Thymus (tissue), 11 donors: ENCODE data around the gene CENPF. TPM values are rescaled to one million over a fixed set of nuclear protein-coding genes. Genes with fewer than 3 reads are reported as not detected.
"Not testable (repeated sequence)": the region's sequence is repeated elsewhere in the genome, so short reads cannot be mapped to it uniquely, and the experiment has no call there.

Source experiments
- DNase-seq, 9 donors: peaks; one replicate each; pipeline ENCODE4 v3.0.0-alpha.2; 2013; ENCODE audit warnings: low spot score in 9 of 9, low read depth in 6 of 9, missing footprints in 1 of 9
- H3K27ac ChIP-seq, 2 donors: one replicate each; pipeline ENCODE4 v1.5.1; 2013; ENCODE audit warnings: control low read depth in 1 of 2, low read depth in 1 of 2, low read length in 1 of 2, mild to moderate bottlenecking in 1 of 2, moderate library complexity in 1 of 2
- H3K27me3 ChIP-seq, 2 donors: one replicate each; pipeline ENCODE4 v1.5.1; 2013; ENCODE audit warnings: low read length in 1 of 2; ENCODE audit not compliant: control insufficient read depth in 2 of 2, insufficient read depth in 1 of 2
- H3K36me3 ChIP-seq, 2 donors: one replicate each; pipeline ENCODE4 v1.5.1; 2013; ENCODE audit warnings: low read length in 1 of 2, mild to moderate bottlenecking in 1 of 2, moderate library complexity in 1 of 2; ENCODE audit not compliant: control insufficient read depth in 2 of 2, insufficient read depth in 2 of 2
- H3K4me1 ChIP-seq, 2 donors: one replicate each; pipeline ENCODE4 v1.5.1; 2013; ENCODE audit warnings: low read length in 2 of 2; ENCODE audit not compliant: control insufficient read depth in 2 of 2, insufficient read depth in 2 of 2
- H3K4me3 ChIP-seq, 2 donors: one replicate each; pipeline ENCODE4 v1.5.1; 2013; ENCODE audit warnings: low read length in 2 of 2, control low read depth in 1 of 2, mild to moderate bottlenecking in 1 of 2
- H3K9me3 ChIP-seq, 2 donors: one replicate each; pipeline ENCODE4 v1.5.1; 2013; ENCODE audit warnings: low read length in 1 of 2, mild to moderate bottlenecking in 1 of 2; ENCODE audit not compliant: control insufficient read depth in 2 of 2, insufficient read depth in 1 of 2
- WGBS: extraction: QIAGEN DNeasy Blood & Tissue Kit; methylation state at CpG from one replicate; pipeline ENCODE4 v1.1.7; 2013; 5-methylcytosine and 5-hydroxymethylcytosine counted together
- polyA plus RNA-seq: library from polyadenylated mRNA; stranded (reverse); fragments of 200-250 nt; gene quantifications from one replicate; pipeline ENCODE4 v1.2.3, GENCODE V29; 2013
- total RNA-seq: library from RNA; stranded (reverse); fragments of 120-200 nt; gene quantifications from one replicate; pipeline ENCODE4 v1.2.4, GENCODE V29; 2013
- donor health status: healthy.

Gene CENPF
- total and polyA plus RNA-seq, 2 donors: 8.0 to 85.8 TPM

DNA sequence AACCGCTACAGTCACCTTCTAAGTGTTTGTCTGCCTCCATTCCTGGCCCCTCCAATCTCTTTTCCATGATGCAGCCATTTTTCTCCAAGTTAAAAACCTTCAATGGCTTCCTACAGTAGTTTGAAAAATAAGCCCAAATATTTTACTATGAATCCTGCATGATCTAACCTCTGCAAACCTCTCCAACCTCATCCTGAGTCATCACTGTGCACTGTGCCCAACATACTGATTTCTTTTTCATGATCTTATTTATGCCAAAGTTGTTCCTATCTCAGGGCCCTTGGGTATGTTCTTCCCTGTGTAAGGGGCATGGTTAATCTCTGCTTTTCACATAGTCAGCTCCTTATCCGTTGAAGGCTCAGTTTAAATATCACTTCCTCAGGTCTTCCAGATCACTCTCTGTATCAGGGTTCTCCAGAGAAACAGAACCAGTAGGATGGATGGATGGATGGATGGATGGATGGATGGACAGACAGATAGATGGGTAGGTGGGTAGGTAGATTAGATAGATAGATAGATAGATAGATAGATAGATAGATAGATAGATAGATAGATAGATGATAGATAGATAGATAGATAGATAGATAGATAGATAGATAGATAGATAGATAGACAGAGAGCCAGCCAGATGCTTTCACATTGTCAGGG, 33.5 kb upstream of the CENPF start:
- WGBS: 97% methylated on average over 2 of the region's 2 CpGs

DNA sequence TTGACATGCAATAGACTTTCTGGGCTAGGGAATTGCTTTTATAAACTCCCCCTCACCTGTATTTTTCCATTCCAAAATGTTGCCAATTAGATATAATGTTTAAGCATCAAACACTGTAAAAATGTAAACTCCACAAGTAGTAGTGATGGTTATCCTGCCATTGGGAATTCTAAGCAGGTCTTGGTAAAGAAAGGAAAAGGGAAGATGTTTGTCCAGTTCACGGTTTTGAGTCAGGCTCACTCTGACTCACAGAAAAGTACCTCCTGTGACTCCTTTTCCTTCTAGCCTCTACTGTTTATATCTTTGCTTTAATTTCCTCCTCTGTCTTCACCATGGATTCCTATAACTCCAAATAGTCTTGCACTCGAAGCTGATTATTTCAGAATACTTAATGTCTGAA, 32.6 kb upstream of the CENPF start:
- Histone ChIP-seq H3K27ac (no peak overlapping the region), H3K27me3 (no peaks in the 10 kb centered on the region), H3K9me3 (no peaks in the 10 kb centered on the region), H3K36me3 (no peaks in the 10 kb centered on the region), H3K4me3 (no peak overlapping the region), H3K4me1 (no peaks in the 10 kb centered on the region)
- DNase-seq: no peak
- 90% methylated on average over 2 of the region's 2 CpGs for WGBS

More for the DNA sequence above, 33.5 kb upstream of the CENPF start:
- Histone ChIP-seq H3K4me1 (no peaks in the 10 kb centered on the region), H3K27me3 (no peaks in the 10 kb centered on the region), H3K9me3 (no peaks in the 10 kb centered on the region), H3K4me3 (no peak overlapping the region), H3K36me3 (no peaks in the 10 kb centered on the region), H3K27ac (no peak overlapping the region)
- no peak for DNase-seq

DNA sequence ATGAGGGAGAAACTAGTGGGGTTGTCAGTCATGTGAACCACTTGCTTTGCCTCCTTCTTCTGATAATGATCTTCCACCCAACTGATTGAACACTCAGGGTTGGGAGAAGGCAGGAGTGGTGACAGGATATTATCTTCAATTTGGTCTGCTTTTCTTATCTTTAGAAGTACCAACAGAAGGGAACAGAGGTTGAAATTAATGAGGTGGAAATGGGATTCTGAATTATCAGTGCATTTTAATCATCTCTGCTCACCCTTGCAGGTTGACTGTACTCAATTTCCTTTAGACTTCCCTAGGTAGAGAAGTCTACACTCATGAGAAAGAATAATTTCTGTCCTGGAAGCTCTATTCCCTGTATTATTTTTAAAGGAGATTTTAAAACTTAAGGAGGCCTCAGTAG, 31.7 kb upstream of the CENPF start:
- Histone ChIP-seq H3K4me3 (no peak overlapping the region), H3K9me3 (peaks cover 0 to 5% of the 10 kb centered on the region in 2 donors), H3K4me1 (no peaks in the 10 kb centered on the region), H3K27me3 (no peaks in the 10 kb centered on the region), H3K36me3 (no peaks in the 10 kb centered on the region), H3K27ac (no peak overlapping the region)
- DNase-seq: no peak

DNA sequence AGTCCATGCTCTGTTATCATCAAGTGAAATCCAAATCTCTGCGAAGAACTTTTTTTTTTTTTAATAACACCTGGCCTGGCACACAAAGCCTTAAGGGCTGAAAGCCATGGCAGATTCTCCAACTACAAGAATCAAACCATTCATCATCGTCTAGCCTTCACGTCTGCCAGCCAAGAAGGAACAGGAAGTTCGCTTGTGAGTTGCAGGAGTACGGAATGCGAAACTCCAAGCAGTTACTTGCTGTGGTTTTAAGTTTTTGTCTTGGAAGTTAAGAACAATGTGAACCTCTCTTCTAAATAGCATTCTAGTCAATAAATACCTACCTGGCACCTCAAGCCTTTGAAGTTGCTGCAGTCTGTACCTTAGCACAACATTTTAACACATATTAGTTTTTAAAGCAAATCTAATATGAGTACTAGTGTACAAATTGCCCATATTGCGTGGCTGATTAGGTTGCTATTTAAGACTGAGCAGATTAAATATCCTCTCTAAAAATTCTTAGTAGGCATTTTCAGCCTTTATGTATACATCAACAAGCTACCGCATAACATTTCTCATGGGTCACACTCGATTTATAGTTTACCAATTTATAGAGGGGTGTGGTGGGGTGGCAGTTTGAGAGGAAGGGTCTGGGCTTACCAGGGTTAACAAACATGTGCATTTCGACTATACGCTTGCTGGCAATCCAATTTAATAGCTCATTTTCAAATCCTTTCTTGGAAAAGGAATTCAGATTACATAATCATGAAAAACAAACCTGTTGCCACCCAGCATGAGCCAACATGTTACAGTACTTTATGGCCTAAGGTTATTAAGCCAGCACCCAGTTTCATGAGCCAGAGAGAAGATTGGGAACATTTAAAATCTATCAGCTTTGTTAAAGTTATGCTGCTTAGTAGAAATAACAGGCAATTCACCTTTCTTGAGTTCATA, 29.3 kb upstream of the CENPF start:
- no peak for DNase-seq
- WGBS: 80% methylated on average over 11 of the region's 11 CpGs
- no peaks in the 10 kb centered on the region for H3K4me1 ChIP-seq
- peaks cover 0 to 13% of the 10 kb centered on the region in 2 donors for H3K9me3 ChIP-seq
- no peaks in the 10 kb centered on the region for H3K27me3 ChIP-seq
- H3K4me3 ChIP-seq: no peak overlapping the region
- no peak overlapping the region for H3K27ac ChIP-seq
- no peaks in the 10 kb centered on the region for H3K36me3 ChIP-seq

DNA sequence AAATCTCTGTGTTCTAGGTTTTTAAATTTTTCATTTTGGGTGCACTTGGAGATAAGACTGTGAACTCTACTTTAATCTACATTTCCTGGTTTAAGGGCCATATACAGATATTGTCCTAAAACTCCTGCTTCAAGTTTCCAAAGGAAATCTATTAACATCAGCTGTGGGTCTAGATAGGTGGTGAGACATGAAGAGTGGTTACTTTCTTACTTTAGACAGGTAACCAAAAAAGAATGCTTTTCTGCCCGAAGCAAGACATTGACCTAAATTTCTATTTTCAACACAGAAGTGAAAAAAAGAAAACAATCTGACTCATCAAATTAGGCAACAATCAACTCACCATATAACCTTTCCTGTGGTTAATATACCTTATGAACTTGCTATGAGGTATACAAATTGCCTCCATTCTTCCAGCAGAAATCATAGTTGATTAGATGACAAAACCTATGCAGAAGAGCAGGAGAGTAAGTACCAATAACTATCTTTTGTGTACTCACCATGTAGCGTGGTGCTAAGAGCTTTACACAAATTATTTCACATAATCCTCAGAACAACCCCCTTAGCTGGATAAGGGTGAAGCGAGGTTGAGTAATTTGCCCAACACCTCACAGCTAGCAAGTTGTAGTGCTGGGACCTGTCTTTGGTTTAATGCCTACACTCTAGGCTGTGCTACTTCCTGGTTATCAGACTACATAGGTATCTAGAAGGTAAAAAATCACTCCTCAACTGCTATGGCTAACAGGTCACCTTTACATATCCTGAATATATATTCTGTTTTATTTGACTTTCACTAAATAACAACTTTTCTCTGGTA, 28.2 kb upstream of the CENPF start:
- Histone ChIP-seq H3K27ac (no peak overlapping the region), H3K4me1 (no peaks in the 10 kb centered on the region), H3K27me3 (no peaks in the 10 kb centered on the region), H3K36me3 (no peaks in the 10 kb centered on the region), H3K4me3 (no peak overlapping the region), H3K9me3 (peaks cover 0 to 13% of the 10 kb centered on the region in 2 donors)
- no peak for DNase-seq
- 96% methylated on average over 3 of the region's 3 CpGs for WGBS

DNA sequence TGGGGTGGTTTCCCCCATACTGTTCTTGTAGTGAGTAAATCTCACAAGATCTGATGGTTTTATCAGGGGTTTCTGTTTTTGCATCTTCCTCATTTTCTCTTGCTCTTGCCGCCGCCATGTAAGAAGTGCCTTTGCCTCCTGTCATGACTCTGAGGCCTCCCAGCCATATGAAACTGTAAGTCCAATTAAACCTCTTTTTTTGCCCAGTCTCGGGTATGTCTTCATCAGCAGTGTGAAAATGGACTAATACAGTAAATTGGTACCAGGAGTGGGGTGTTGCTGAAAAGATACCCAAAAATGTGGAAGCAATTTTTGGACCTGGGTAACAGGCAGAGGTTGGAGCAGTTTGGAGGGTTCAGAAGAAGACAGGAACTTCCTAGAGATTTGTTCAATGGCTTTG, 26.9 kb upstream of the CENPF start:
- H3K4me3 ChIP-seq, H3K4me1 ChIP-seq, H3K36me3 ChIP-seq, H3K27me3 ChIP-seq, H3K27ac ChIP-seq, DNase-seq: not testable (repeated sequence)
- WGBS: 83% methylated on average over 3 of the region's 3 CpGs
- H3K9me3 ChIP-seq: peaks cover 0 to 13% of the 10 kb centered on the region in 2 donors

DNA sequence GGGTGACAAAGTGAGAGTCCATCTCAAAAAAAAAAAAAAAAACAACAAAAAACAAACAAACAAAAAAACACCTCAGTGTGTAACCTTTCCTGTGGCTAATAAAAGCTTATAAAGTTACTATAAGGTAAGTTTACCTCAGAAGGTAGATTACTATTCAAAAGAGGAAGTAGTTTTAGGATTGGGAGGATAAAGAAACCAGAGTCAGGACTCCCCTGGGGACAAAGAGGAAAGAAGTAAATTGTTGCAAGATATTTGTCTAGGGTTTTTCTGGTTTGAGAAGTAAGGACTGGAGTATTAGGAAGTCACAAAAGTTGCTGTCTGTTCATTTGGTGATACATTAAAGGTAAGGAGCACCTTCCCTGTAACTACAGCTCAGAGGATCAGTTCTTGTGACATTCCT, 23.8 kb upstream of the CENPF start:
- Histone ChIP-seq H3K27ac (no peak overlapping the region), H3K4me3 (no peak overlapping the region), H3K36me3 (no peaks in the 10 kb centered on the region), H3K27me3 (no peaks in the 10 kb centered on the region), H3K9me3 (peaks cover 0 to 13% of the 10 kb centered on the region in 2 donors), H3K4me1 (no peaks in the 10 kb centered on the region)
- no peak for DNase-seq

DNA sequence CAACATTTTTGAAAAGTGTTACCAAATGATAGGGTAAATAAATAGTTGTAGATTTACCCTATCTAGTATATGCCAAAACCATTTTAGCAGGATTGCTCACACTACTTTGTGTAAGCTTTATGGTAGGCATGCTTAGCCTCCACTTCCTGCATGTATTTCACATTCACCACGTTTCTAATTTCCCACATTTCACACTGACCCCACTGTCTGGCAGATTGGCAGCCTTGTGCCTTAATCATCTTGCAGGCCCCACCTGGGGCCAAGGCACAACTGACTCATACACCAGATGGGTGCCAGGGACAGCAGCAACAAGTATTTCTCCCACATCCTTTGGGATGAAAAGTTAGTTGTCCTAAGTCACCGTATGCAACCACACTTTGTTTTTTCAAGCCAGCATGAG, 21.2 kb upstream of the CENPF start:
- 61% methylated on average over 2 of the region's 2 CpGs for WGBS
- no peak for DNase-seq
- no peaks in the 10 kb centered on the region for H3K27me3 ChIP-seq
- H3K4me1 ChIP-seq: no peaks in the 10 kb centered on the region
- H3K36me3 ChIP-seq: no peaks in the 10 kb centered on the region
- no peak overlapping the region for H3K4me3 ChIP-seq
- H3K9me3 ChIP-seq: peaks cover 0 to 5% of the 10 kb centered on the region in 2 donors
- H3K27ac ChIP-seq: no peak overlapping the region
